GM12878 (cell line): ENCODE data around the gene NDUFB2. TPM values are rescaled to one million over a fixed set of nuclear protein-coding genes. Genes with fewer than 3 reads are reported as not detected.

Experiments used
- ATAC-seq: fragments of 200-7000 bp; cut with Tn5 transposase; 3 replicates; pipeline ENCODE4 v1.9.1; 2020; ENCODE audit warnings: mild to moderate bottlenecking, moderate library complexity
- BruUV-seq: library from RNA; stranded (reverse); fragments of 400-500 nt; replicated peaks from 2 replicates; lab custom pipeline; 2021; lab: Mats Ljungman, UMichigan
- CTCF ChIA-PET: fragments of 300-600 bp; sonication (Branson Sonifier 250); formaldehyde crosslinking; extraction: SDS; loops from one replicate; lab custom pipeline; 2021; ENCODE audit warnings: inconsistent platforms; lab: Yijun Ruan, JAX
- POLR2A ChIA-PET: fragments of 350-600 bp; formaldehyde crosslinking; extraction: SDS; loops from one replicate; lab custom pipeline; 2021; ENCODE audit warnings: inconsistent platforms; lab: Charles Lee
- RAD21 ChIA-PET: fragments of 300-600 bp; sonication (Branson Sonifier 250); formaldehyde crosslinking; loops from one replicate; lab custom pipeline; 2023; ENCODE audit warnings: antibody characterized with exemption; ENCODE audit not compliant: unreplicated experiment; lab: Charles Lee
- SMC1A ChIA-PET: fragments of 300-600 bp; sonication (Branson Sonifier 250); formaldehyde crosslinking; loops from one replicate; lab custom pipeline; 2023; ENCODE audit not compliant: unreplicated experiment, uncharacterized antibody; lab: Charles Lee
- DNase-seq: peaks from one replicate; pipeline ENCODE4 v3.0.0-alpha.2; 2011; ENCODE audit warnings: low read depth, low spot score
- FAIRE-seq: peaks from 3 replicates; lab custom pipeline; 2011; peaks lifted over from hg19 to GRCh38; lab: Jason Lieb, UNC
- H2AFZ ChIP-seq: 2 replicates; pipeline ENCODE4 v1.6.0; 2011; ENCODE audit warnings: low read depth, low read length, control low read depth; ENCODE audit not compliant: control insufficient read depth
- H3K27ac ChIP-seq: 2 replicates; pipeline ENCODE4 v1.5.1; 2011; ENCODE audit warnings: control low read depth; ENCODE audit not compliant: control insufficient read depth, insufficient read depth
- H3K27me3 ChIP-seq, 2 experiments: replicated peaks in 1 of 2; 2 replicates each; pipeline versions ENCODE4 v1.6.0 to v1.6.1; 2011; ENCODE audit warnings: low read length in 1 of 2; ENCODE audit not compliant: control insufficient read depth in 2 of 2, insufficient read depth in 2 of 2
- H3K36me3 ChIP-seq, 2 experiments: 2 replicates each; pipeline ENCODE4 v1.5.1; 2011; ENCODE audit warnings: low read length in 1 of 2; ENCODE audit not compliant: control insufficient read depth in 2 of 2, insufficient read depth in 2 of 2
- H3K4me1 ChIP-seq: 2 replicates; pipeline ENCODE4 v1.6.1; 2011; ENCODE audit warnings: mild to moderate bottlenecking, low read length, moderate library complexity, mixed read lengths; ENCODE audit not compliant: control insufficient read depth, insufficient read depth
- H3K4me2 ChIP-seq: 2 replicates; pipeline ENCODE4 v1.6.0; 2011; ENCODE audit warnings: control low read depth; ENCODE audit not compliant: control insufficient read depth, insufficient read depth
- H3K4me3 ChIP-seq: fragments of 200-600 bp; sonication (generic); 2 replicates; pipeline ENCODE4 v1.5.1; 2016
- H3K79me2 ChIP-seq: 2 replicates; pipeline ENCODE4 v1.6.0; 2011; ENCODE audit warnings: low read length; ENCODE audit not compliant: control insufficient read depth, insufficient read depth
- H3K9ac ChIP-seq: 2 replicates; pipeline ENCODE4 v1.8.0; 2011; ENCODE audit warnings: low read length, control low read depth, mixed read lengths; ENCODE audit not compliant: control insufficient read depth, insufficient read depth
- H3K9me3 ChIP-seq: replicated peaks from 3 replicates; pipeline ENCODE4 v1.5.1; 2011; ENCODE audit warnings: mild to moderate bottlenecking, low read length; ENCODE audit not compliant: control insufficient read depth, insufficient read depth
- H4K20me1 ChIP-seq: 2 replicates; pipeline ENCODE4 v1.6.0; 2011; ENCODE audit not compliant: control insufficient read depth, insufficient read depth
- ATF3 ChIP-seq: IDR thresholded peaks from 2 replicates; pipeline ENCODE4 v1.6.1; 2011; ENCODE audit warnings: low read depth, mild to moderate bottlenecking, low read length, moderate library complexity, borderline replicate concordance; ENCODE audit errors: extremely low read depth
- CBX3 ChIP-seq: fragments of 200-600 bp; sonication (generic); IDR thresholded peaks from 2 replicates; pipeline ENCODE4 v1.6.1; 2016; ENCODE audit warnings: low read depth, borderline replicate concordance
- ESRRA ChIP-seq: IDR thresholded peaks from 2 replicates; pipeline ENCODE4 v1.6.1; 2012; ENCODE audit warnings: mild to moderate bottlenecking, low read length, improper control_type of control experiment
- HDAC6 ChIP-seq: fragments of 200-600 bp; sonication (generic); IDR thresholded peaks from one replicate; pipeline ENCODE4 v1.8.0; 2017; ENCODE audit warnings: antibody characterized with exemption; ENCODE audit not compliant: unreplicated experiment
- IKZF1 ChIP-seq: fragments of 450-650 bp; conservative IDR thresholded peaks from 2 replicates; pipeline ENCODE4 v1.6.1; 2017; ENCODE audit warnings: antibody characterized with exemption, mild to moderate bottlenecking
- IKZF2 ChIP-seq, 2 experiments: fragments of 450-650 bp; IDR thresholded peaks; 2 replicates each; pipeline ENCODE4 v1.6.1; 2017; ENCODE audit warnings: mild to moderate bottlenecking in 2 of 2, moderate library complexity in 2 of 2
- NFIC ChIP-seq: IDR thresholded peaks from 2 replicates; pipeline ENCODE4 v1.6.1; 2012; ENCODE audit warnings: low read depth, mild to moderate bottlenecking, inconsistent platforms, low read length, moderate library complexity
- NFYA ChIP-seq: IDR thresholded peaks from 2 replicates; pipeline ENCODE4 v1.6.1; 2011; ENCODE audit warnings: low read depth, mild to moderate bottlenecking, low read length, improper control_type of control experiment, borderline replicate concordance
- NRF1 ChIP-seq: conservative IDR thresholded peaks from 2 replicates; pipeline ENCODE4 v1.6.1; 2011; ENCODE audit warnings: mild to moderate bottlenecking, low read depth, low read length, improper control_type of control experiment
- RBBP5 ChIP-seq: fragments of 200-600 bp; sonication (generic); conservative IDR thresholded peaks from 2 replicates; pipeline ENCODE4 v1.6.1; 2016
- RELA ChIP-seq: fragments of 450-650 bp; IDR thresholded peaks from 2 replicates; pipeline ENCODE4 v1.8.0; 2014; ENCODE audit warnings: borderline replicate concordance; ENCODE audit not compliant: partially characterized antibody
- RELB ChIP-seq: fragments of 450-650 bp; IDR thresholded peaks from 2 replicates; pipeline ENCODE4 v1.6.1; 2017; ENCODE audit warnings: low read depth, mild to moderate bottlenecking, moderate library complexity
- SMAD5 ChIP-seq: IDR thresholded peaks from 2 replicates; pipeline ENCODE4 v1.6.1; 2016; ENCODE audit warnings: antibody characterized with exemption, low read depth
- SMARCA5 ChIP-seq: fragments of 450-650 bp; IDR thresholded peaks from 2 replicates; pipeline ENCODE4 v1.6.1; 2017; ENCODE audit warnings: mild to moderate bottlenecking
- SP1 ChIP-seq: IDR thresholded peaks from one replicate; pipeline ENCODE4 v1.6.1; 2011; ENCODE audit warnings: low read depth, low read length
- TBL1XR1 ChIP-seq: IDR thresholded peaks from 2 replicates; pipeline ENCODE4 v1.6.1; 2012; ENCODE audit warnings: low read depth, low read length, improper control_type of control experiment
- ZBTB4 ChIP-seq: fragments of 450-650 bp; formaldehyde crosslinking; IDR thresholded peaks from 2 replicates; pipeline ENCODE4 v1.4.0; 2022; ENCODE audit warnings: mild to moderate bottlenecking, moderate library complexity
- in situ Hi-C: fragments of 300-500 bp; cut with MboI; formaldehyde crosslinking; loops from 9 replicates; pipeline ENCODE4 v1.14.3; 2018; ENCODE audit warnings: mixed read lengths
- intact Hi-C: fragments of 100-400 bp; cut with micrococcal nuclease; formaldehyde crosslinking; loops from one replicate; pipeline ENCODE4 v1.14.2; 2022; ENCODE audit not compliant: unreplicated experiment
- polyA plus RNA-seq, 11 experiments: library from polyadenylated mRNA; depleted of rRNA in 4 of 11; unstranded in 6 of 11; stranded (reverse) in 5 of 11; fragments of >200 nt; fragmentation: Nextera tagmentation in 4 of 11; fragmentation: Illumina TruSeq in 1 of 11; extraction: Ambion mirVana in 4 of 11; extraction: Trizol in 1 of 11; gene quantifications; 1 replicate in 1 of 11; 2 replicates in 10 of 11; pipeline versions ENCODE4 v1.2.1 to v1.2.3, GENCODE V29; 2011 to 2016; ENCODE audit warnings: inconsistent platforms in 2 of 11, missing spikeins in 2 of 11, low read depth in 1 of 11
- total RNA-seq, 4 experiments: library from RNA; depleted of rRNA in 3 of 4; stranded (reverse); fragments of >200 nt in 3 of 4; fragmentation: Illumina TruSeq in 1 of 4; extraction: Trizol in 1 of 4; gene quantifications; 2 replicates each; pipeline versions ENCODE4 v1.2.1 to v1.2.3, GENCODE V29; 2013 to 2021

The NDUFB2 gene
- total and polyA plus RNA-seq, 10 of the 15 experiments (the other 5 are each of a cell fraction or from before 2014, with no cell fraction given) = 109 to 1,236 (median 323) TPM

GRCh38 chr7:140738280-140738679 lies 41.8 kb downstream of the NDUFB2 start:
- TF ChIP-seq ESRRA (no peak), RELB (no peak), RBBP5 (no peak), IKZF2 (IDR thresholded peaks at IDR 0.05) (no peak), HDAC6 (no peak), CBX3 (no peak), NFIC (no peak), SMAD5 (no peak), NFYA (no peak), NRF1 (no peak), TBL1XR1 (no peak), IKZF1 (no peak), ATF3 (no peak), RELA (no peak), ZBTB4 (no peak), SP1 (no peak), SMARCA5 (no peak)
- H3K9ac ChIP-seq = no peak overlapping the region
- no peak for ATAC-seq
- POLR2A ChIA-PET = no interaction called here
- no peaks in the 10 kb centered on the region for H3K79me2 ChIP-seq
- H2AFZ ChIP-seq = no peak overlapping the region
- no peaks in the 10 kb centered on the region for H3K27me3 ChIP-seq
- in situ Hi-C loops = no loop called here
- SMC1A ChIA-PET = interaction anchor here (1.2 to 2.9 kb wide), 3 partner anchors 9 to 63 kb away, joined by 4 to 10 read pairs (median 4); no protein-coding TSS in a partner anchor
- H3K4me2 ChIP-seq = no peak overlapping the region
- H3K4me3 ChIP-seq = no peak overlapping the region
- no TSS peak for BruUV-seq
- H3K9me3 ChIP-seq = no peaks in the 10 kb centered on the region
- intact Hi-C loops = no loop called here
- CTCF ChIA-PET = interaction anchor here (1.2 to 3.8 kb wide), 4 partner anchors 9 to 73 kb away, joined by 3 to 16 read pairs (median 6); no protein-coding TSS in a partner anchor
- peaks cover 0 to 2% of the 10 kb centered on the region in 2 experiments; a peak in 2 of 4 replicates for H3K36me3 ChIP-seq
- RAD21 ChIA-PET = no interaction called here
- no peak for DNase-seq
- H4K20me1 ChIP-seq = no peaks in the 10 kb centered on the region
- no peak overlapping the region for H3K27ac ChIP-seq
- H3K4me1 ChIP-seq = no peaks in the 10 kb centered on the region
- FAIRE-seq = no peak
